HG03135 (cell line): Measurements from ENCODE around the gene LGMN.
"Not testable (repeated sequence)": the region's sequence is repeated elsewhere in the genome, so short reads cannot be mapped to it uniquely, and the experiment has no call there.

Experiments used
- ATAC-seq: cut with Tn5 transposase; IDR thresholded peaks from one replicate; pipeline ENCODE4 v1.9.1; 2021; ENCODE audit warnings: mild to moderate bottlenecking, moderate library complexity; ENCODE audit not compliant: unreplicated experiment

The LGMN gene

DNA sequence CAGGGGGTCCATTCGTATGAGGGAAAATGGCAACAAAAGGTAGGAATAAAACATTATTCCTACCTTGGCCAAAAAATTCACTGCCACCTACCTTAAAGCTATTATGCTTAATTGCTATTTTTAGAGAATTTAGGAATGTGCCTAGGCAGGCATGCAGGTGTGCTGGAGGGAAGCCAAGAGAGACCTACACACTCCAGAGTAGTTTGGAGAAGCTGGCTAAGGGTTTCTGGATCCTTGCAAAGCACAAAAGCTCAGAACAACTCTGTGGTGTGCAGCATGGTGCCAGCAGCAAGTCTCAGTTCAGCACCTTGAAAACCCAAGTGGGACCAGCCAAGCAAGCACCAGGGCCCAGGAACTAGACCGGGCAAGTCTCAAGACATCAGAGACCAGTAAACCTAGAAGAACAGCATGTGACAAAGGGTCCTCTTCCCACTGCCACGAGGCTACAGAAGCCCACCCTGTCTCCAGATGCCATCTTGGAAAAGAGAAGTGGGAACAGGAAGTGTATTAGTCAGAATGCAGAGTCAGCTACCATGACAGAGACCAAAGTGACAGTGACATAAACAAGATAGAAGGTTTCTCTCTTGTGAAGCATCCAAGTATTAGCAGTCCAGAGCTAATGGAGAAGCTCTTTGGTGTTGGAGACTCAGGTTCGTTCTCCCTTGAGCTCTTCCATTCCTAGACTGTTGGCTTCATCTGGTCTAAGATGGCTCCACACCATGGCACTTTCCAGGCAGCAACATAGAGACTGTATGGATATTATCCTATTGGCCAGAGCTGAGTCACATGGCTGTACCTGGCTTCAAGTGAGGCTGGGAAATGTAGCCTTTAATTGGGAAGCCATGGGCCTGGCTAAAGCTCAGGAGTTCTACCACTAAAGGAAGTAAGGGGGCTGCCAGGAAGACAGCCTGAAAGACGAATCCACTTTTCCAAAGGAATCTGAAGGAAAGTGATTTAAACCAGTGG lies 15.5 kb upstream of the LGMN start:
- not testable (repeated sequence) for ATAC-seq

DNA sequence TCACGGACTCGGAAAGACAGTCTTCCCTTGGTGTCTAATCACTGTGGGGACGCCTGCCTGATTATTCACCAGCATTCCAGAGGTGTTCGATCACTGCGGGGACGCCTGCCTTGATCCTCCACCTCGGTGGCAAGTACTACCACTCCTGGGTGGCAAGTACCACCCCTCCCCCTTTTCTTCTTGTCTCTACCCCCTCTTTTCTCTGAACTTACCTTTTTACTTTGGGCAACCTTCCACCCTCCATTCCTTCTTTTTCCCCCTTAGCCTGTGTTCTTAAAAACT lies 12.0 kb upstream of the LGMN start:
- ATAC-seq = no peak

DNA sequence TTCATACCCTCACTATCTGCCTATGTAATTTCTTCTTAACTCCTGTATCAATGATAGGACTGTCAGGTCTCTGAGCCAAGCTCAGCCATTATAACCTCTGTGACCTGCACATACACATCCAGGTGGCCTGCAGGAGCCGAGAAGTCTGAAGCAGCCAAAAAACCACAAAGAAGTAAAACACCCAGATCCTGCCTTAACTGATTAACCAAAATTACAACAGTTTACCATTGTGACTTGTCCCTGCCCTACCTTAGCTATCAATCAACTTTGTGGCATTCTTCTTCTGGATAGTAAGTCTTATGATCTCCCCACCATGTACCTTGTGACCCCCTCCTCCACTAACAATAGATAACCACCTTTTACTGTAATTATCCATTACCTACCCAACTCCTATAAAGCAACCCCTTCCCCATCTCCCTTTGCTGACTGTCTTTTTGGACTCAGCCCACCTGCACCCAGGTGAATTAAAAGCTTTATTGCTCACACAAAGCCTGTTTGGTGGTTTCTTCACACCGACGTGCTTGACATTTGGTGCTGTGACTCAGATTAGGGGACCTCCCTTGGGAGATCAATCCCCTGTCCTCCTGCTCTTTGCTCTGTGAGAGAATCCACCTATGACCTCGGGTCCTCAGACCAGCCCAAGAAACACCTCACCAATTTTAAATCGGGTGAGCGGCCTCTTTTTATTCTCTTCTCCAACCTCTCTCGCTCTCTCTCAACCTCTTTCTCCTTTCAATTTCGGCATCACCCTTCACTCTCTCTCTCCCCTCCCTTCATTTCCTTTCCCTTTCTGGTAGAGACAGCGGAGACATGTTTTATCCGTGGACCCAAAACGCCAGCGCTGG lies 11.5 kb upstream of the LGMN start:
- ATAC-seq = no peak

DNA sequence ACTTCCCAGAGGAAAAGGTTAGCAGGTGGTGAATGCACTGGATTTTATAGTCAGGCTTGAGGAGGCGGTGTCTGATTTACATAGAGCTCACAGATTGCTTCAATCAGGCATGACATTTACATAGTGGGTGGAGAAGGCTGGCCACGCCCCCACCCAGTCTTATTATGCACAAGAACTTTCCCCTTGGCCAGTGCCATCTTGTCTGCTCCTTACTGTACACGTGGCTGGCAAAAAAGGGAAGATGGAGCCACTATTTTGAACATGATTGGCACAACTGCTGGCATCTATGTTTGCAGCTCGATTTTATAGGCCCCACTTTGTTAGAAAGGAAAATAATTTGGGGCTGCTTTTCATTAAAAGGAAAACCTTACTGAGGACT lies 10.9 kb upstream of the LGMN start:
- ATAC-seq = no peak

DNA sequence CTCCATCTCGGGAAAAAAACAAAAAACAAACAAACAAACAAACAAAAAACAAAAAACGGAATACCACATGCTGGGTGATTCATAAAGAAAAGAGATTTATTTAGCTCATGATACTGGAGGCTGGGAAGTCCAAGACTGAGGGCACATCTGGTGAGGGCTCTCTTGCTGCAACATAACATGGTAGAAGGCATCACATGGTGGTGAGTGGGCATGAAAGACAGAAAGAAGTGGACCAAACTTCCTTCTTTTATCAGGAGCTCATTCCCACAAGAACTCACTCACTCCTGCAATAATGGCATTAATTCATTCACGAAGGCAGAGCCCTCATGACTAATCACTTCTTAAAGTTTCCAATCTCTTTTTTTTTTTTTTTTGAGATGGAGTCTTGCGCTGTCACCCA lies 8.0 kb upstream of the LGMN start:
- no peak for ATAC-seq

DNA sequence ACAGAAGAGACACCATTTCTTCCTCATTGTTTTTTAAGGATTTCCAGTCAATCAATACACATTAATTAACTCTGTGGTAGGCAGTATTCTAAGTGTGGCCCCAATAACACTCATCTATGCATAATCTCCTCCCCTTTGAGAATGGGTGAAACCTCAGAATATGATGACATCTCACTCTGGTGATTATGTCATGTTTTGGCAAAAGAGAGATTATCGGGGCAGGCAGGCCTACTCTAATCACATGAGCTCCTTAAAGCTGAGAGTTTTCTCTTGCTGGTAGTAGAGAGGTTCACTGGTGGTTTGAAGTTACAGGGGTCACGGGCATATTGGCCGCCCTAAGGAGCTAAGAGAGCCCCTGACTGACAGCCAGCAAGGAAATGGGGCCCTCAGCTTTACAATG lies 7.1 kb upstream of the LGMN start:
- no peak for ATAC-seq

DNA sequence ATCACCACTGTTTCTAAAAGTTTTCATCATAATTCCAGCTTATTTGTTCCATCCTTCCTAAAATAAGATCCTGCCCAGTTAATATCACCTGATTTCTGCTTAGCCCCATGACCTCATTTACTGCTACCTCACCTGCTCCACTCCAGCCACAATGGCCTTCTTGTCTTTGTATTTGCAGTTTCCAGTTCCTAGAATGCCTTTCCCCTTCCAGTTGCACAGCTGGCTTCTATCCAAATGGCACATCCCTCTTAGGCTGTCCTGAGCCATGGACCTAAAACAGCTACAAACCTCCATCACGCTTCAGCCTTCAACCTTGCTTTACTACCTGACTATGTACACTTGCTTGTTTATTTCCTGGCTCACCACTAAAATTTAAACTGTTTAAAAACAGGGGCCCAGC lies 6.5 kb upstream of the LGMN start:
- ATAC-seq = no peak

DNA sequence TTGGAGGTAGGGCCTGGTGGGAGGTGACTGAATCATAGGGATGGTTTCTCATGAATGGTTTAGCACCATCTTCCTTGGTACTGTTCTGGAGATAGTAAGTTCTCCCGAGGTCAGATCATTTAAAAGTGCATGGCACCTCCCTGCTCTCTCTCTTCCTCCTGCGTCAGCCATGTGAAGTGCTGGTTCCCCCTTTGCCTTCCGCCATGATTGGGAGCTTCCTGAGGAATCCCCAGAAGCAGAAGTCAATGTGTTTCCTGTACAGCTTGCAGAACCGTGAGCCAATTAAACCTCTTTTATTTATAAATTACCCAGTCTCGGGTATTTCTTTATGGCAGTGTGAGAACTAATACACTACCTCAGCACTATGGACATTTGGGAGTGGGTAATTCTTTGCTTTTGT lies 4.8 kb upstream of the LGMN start:
- ATAC-seq = no peak

DNA sequence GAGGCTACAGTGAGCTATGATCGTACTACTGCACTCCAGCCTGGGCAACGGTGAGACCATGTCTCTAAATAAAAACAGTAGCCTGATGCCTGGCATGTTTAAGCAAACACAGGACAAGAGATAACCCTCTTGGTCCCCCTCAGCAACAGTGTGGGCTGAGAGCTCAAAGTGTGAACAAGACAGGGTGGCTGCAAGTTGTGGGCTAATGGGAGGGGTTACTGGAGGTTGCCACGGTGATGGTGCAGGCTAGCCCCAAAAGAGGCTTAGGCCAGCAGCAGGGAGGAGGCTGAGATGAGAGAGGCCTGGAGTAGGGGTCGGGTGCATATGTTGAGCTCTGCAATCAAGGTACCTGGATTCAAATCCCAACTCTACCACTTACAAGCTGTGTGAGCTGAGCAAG lies 3.4 kb upstream of the LGMN start:
- ATAC-seq = no peak

DNA sequence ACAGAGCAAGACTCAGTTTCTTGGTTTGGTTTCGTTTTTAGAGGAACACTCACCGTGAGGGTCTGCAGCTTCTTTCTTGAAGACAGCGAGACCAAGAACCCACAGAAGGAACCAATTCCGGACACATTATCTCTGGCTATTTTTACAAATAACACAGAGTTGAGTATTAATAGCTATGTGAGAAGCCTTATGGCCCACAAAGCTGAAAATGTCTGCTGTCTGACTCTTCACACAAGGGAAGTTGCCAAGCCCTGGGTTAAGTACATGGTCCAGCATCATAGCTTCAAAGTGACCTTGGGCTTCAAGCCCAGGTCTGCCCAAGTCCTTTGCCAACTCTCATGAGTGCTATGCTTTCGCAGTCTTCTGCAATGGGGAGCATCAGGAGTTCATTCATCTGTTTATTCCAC lies 2.6 kb upstream of the LGMN start:
- ATAC-seq = no peak

DNA sequence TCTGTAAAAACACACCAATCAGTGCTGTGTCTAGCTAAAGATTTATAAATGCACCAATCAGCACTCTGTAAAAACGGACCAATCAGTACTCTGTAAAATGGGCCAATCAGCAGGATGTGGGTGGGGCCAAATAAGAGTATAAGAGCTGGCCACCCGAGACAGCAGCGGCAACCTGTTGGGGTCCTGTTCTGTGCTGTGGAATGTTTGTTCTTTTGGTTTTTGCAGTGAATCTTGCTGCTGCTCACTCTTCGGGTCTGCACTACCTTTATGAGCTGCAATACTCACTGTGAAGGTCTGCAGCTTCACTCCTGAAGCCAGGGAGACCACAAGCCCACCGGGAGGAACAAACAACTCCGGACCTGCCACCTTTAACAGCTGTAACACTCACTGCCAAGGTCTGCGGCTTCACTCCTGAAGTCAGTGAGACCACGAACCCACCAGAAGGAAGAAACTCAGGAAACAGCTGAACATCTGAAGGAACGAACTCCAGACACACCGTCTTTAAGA lies 1.8 kb upstream of the LGMN start:
- ATAC-seq = not testable (repeated sequence)

DNA sequence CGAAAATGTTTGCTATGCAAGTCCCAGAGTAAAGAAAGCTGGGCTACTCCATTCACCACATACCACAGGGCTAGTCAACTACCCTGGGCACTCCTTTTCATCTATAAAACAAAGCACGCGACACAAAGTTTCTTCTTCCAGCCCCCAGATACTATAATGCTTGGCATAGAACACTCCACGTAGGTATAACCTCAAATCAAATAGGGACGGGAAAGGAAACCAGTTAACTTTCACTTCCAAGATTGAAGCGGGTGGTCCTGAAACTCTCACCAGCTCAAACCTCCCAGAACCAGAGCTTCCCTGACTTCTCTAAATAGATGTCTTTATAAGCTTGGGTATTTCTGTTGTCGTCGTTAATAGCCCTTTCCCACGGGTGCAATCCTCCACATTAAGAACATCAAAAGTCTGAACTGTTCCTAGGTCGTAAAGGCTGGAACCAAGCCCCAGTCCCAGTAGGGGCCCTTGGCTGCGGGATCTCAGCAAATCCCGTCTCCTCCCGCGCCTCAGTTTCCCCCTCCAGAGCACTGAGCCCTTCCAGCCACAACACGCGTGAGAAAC lies 647 bp downstream of the LGMN start:
- peak; percentile 18 for ATAC-seq

DNA sequence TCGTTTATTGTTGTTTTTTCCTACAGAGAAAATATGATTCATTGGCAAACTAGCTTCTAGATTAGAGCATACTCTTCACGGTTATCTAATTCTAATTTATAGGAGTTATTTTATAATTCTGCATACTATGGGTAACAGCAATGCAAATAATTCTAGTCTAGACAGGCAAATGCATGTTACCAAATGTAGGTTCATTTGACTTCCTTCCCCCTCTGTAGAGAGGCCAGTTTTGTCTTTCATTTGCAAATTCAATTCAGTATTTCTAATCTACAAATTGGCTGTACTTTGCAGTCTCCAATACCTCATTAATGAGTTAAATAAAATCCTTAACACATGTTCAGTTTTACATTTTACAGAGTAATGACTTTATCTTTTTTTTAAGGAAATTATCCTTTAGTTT lies 4.2 kb downstream of the LGMN start:
- no peak for ATAC-seq

DNA sequence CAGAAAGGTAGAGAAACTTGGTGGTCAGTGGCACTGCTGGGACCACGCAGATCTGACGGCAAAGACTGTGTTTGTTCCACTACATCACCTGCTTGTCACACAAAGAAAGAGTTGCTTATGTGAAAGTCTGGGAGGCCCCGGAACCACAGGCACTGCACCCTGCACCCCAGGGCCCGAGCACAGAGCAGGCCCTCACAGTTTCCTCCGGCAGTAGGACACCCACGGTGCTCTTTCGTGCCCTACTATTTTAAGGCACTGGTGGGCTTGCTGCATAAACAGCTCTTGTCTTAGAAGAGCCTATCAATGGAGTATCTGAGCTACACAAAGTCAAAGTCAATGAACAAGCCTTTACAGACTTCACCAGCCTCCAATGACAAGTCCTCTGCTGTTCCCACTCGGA lies 8.0 kb downstream of the LGMN start:
- ATAC-seq = no peak

DNA sequence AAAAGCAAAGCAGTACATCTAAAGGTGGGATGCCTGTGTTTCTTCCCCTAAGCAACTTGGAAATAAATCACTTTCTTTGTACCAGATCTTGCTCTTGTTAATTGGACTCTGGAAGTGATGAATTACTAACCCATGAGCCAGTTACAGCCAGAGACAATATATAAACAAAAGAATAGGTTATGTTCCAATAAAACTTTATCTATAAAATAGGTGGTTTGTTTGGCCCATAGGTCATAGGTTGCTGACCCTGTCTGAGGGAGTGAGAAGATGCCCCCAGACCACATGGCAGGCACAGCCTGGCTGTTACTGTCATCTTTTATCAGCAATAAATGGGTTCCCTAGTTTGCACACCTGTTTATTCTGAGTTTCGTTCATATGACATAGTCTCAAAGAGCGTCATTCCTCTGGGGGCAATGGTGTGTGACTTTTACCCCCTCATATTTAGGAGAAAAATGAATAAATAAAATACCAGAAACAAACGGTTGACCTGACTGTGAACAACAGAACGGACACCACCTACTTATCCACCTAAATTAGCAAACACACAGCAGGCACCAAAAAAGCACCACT lies 10.7 kb downstream of the LGMN start:
- no peak for ATAC-seq

DNA sequence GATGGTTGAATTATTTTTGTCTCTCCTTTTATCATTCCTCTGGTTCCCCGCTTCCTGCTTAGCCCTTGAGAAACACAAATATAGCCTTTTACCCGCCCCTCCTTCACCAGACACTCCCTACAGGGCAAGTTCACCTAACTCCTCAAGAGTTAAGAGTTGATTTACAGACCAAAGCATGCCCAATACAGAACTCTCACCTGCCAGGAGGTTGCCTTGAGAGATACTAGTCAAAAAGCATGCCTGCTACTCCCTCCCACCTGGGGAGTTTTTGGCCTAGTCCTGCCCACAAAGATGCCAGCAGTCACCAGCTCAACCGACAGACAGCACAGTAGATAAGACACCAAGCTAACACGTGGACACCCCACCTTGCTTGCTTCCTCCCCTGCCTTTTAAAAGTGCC lies 11.2 kb downstream of the LGMN start:
- ATAC-seq = no peak

DNA sequence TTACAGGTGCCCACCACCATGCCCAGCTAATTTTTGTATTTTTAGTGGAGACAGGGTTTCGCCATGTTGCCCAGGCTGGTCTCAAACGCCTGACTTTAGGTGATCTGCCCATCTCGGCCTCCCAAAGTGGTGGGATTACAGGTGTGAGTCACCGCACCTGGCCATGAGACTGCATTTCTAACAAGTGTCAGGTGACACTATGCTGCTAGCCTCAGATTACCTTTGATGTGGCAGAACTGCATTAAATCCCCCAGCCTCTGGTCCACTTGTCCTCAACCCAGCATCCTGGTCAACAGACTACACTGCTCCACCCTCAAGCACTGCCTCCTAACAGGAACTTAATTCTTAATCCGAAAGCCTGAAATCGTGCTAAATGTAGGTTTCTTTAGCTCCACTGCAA lies 13.1 kb downstream of the LGMN start:
- ATAC-seq = no peak

DNA sequence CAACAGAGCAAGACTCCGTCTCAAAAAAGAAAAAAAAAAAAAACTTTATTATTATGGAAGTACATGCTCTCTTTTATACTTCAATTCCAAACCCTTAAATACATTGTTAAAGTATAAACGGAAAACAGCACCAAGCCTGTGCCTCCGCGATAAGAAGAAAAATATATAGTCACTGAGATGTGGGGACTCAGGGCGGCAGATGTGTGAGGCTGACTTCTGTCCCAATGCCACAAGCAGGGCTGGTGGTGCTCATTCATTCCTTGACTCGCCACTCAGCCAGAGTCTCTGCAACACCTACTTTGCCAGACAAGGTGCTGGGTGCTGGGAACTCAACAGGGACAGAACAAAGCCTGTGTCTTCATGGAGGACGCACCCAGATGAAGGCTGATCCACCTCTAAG lies 13.8 kb downstream of the LGMN start:
- no peak for ATAC-seq

DNA sequence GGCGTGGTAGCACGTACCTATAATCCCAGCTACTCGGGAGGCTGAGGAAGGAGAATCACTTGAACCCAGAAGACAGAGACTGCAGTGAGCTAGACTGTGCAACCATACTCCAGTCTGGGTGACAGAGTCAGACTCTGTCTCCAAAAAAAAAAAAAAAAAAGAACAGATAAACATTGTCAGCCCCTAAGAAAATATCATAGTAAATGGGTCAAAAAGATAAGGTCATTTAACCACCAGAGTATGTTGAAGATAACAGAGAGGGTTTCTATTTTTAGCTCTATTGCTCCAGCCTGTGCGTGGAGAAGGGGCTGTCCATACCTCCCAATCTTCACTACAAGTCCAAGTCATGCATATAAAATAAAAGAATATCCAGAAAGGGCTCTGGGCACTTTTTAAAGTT lies 15.4 kb downstream of the LGMN start:
- ATAC-seq = no peak

DNA sequence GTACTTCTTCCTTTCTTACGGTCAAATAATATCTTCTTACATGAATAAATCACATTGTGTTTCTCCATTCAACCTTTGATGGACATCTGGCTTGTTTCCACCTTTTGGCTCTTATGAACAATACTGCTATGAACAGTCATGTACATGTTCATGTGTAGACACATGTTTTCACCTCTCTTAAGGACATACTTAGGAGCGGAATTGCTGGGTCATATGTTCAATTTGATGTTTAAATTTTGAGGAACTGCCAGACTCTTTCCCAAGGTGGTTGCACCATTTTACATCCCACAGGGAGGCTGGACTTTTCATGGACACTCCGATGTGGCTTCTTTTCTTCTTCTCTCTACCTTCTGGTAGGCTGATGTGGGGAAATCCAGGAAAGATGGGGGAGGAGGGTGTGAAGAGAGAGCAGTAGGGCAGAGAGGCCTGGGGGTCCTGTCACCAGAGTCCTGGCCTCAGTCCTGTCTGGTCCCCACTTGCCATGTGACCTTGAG lies 16.8 kb downstream of the LGMN start:
- ATAC-seq = no peak

DNA sequence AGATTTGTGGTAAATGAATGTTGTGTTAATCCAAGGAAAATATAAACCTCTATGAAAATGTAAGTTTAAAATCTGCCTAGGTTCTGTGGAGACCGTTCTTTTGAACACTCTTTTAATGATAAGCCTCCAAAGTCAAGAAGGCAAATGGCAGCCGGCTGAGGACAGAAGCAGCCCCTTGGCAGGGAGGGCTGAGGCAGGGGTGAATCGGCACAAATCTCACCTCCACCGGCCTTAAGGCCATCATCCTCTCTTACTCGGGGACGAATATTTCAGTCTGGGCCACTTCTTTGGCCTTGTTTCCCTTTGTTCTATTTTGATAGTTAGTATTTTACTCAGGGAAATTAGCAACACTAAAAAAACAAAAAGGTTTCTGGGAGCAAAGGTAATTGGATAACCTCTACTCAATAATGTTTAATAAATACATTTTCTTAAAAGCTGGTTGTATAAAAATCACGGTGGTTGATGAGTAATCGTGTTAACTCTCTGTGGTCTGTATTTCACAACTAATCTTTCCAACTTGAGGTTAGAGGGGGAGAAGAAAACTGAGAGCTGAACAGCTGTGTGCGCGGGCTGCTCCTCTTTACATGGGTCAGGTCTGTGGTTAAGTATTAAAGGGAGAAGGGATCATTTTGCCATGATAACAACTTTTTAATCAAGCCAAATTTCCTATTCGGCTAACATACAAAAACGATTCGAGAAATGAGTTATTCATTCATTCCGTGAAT lies 18.6 kb downstream of the LGMN start:
- peak; percentile 78 for ATAC-seq
